K562 (cell line): Measurements from ENCODE around the gene KCNF1. TPM values are rescaled to one million over a fixed set of nuclear protein-coding genes. Genes with fewer than 3 reads are reported as not detected.
A peak's percentile ranks its signal among the peaks of the same experiment; 100 is the strongest.

ENCODE experiments used
- ATAC-seq: fragments of 200-7000 bp; cut with Tn5 transposase; 3 replicates; pipeline ENCODE4 v1.9.1; 2020; ENCODE audit warnings: moderate library complexity
- BruUV-seq: library from RNA; stranded (reverse); fragments of 400-500 nt; replicated peaks from 2 replicates; lab custom pipeline; 2021; lab: Mats Ljungman, UMichigan
- CTCF ChIA-PET: fragments of 300-600 bp; formaldehyde crosslinking; extraction: SDS; loops from one replicate; lab custom pipeline; 2021; ENCODE audit warnings: low intra/inter-chr PET ratio; lab: Yijun Ruan, JAX
- POLR2A ChIA-PET: fragments of 300-600, 350-650 bp; sonication (Branson Sonifier 250); formaldehyde crosslinking; extraction: SDS; loops from one replicate; lab custom pipeline; 2021; ENCODE audit warnings: antibody characterized with exemption, inconsistent platforms; lab: Yijun Ruan, JAX
- DNase-seq, 4 experiments: peaks; one replicate each; pipeline versions ENCODE4 v3.0.0 to v3.0.0-alpha.2; 2011 to 2018; ENCODE audit warnings: low spot score in 3 of 4, mixed read lengths in 3 of 4; ENCODE audit errors: extremely low read depth in 1 of 4
- FAIRE-seq: peaks from 2 replicates; lab custom pipeline; 2011; peaks lifted over from hg19 to GRCh38; lab: Jason Lieb, UNC
- H2AFZ ChIP-seq: 2 replicates; pipeline ENCODE4 v1.6.0; 2011; ENCODE audit warnings: low read depth, low read length, control low read depth, inconsistent platforms
- H3K27ac ChIP-seq: fragments of 200-600 bp; 3 replicates; pipeline ENCODE4 v1.8.0; 2011; ENCODE audit warnings: low read depth, mild to moderate bottlenecking, control low read depth, inconsistent platforms, low read length, moderate library complexity, mixed read lengths; ENCODE audit errors: extremely low read depth
- H3K27me3 ChIP-seq, 2 experiments: fragments of 300-600 bp in 1 of 2; 2 replicates in 1 of 2; 3 replicates in 1 of 2; pipeline versions ENCODE4 v1.6.0 to v1.8.0; 2011; ENCODE audit warnings: inconsistent platforms in 2 of 2, low read length in 2 of 2, mild to moderate bottlenecking in 1 of 2, mixed read lengths in 1 of 2, moderate library complexity in 1 of 2; ENCODE audit not compliant: control insufficient read depth in 2 of 2, insufficient read depth in 2 of 2
- H3K36me3 ChIP-seq: fragments of 300-600 bp; 3 replicates; pipeline ENCODE4 v1.8.0; 2011; ENCODE audit warnings: mild to moderate bottlenecking, low read length, inconsistent platforms; ENCODE audit not compliant: control insufficient read depth, insufficient read depth
- H3K4me1 ChIP-seq, 2 experiments: fragments of 200-600 bp in 1 of 2; replicated peaks in 1 of 2; 2 replicates in 1 of 2; 3 replicates in 1 of 2; pipeline versions ENCODE4 v1.5.1 to v1.8.0; 2011; ENCODE audit warnings: inconsistent platforms in 2 of 2, low read length in 2 of 2, mild to moderate bottlenecking in 1 of 2, mixed read lengths in 1 of 2, moderate library complexity in 1 of 2; ENCODE audit not compliant: control insufficient read depth in 2 of 2, insufficient read depth in 2 of 2
- H3K4me2 ChIP-seq: 2 replicates; pipeline ENCODE4 v1.6.1; 2011; ENCODE audit warnings: low read length, control low read depth, inconsistent platforms, mixed read lengths; ENCODE audit not compliant: insufficient read depth
- H3K4me3 ChIP-seq: fragments of 200-600 bp; sonication (generic), shearing (Covaris generic); 2 replicates; pipeline ENCODE4 v1.5.1; 2016; ENCODE audit warnings: control low read depth, inconsistent platforms
- H3K79me2 ChIP-seq: fragments of 200-600 bp; 3 replicates; pipeline ENCODE4 v1.8.0; 2011; ENCODE audit warnings: low read length, inconsistent platforms; ENCODE audit not compliant: control insufficient read depth, insufficient read depth
- H3K9ac ChIP-seq, 2 experiments: 2 replicates each; pipeline versions ENCODE4 v1.6.0 to v1.6.1; 2011; ENCODE audit warnings: low read depth in 2 of 2, low read length in 2 of 2, control low read depth in 1 of 2, inconsistent platforms in 1 of 2, mild to moderate bottlenecking in 1 of 2, mixed read lengths in 1 of 2; ENCODE audit not compliant: insufficient read depth in 1 of 2
- H3K9me1 ChIP-seq: one replicate; pipeline ENCODE4 v1.6.0; 2011; ENCODE audit warnings: inconsistent platforms, mild to moderate bottlenecking, low read length, moderate library complexity; ENCODE audit not compliant: control insufficient read depth, insufficient read depth
- H3K9me3 ChIP-seq: replicated peaks from 2 replicates; pipeline ENCODE4 v1.5.1; 2011; ENCODE audit warnings: low read depth, low read length, inconsistent platforms; ENCODE audit not compliant: control insufficient read depth, insufficient read depth
- H4K20me1 ChIP-seq: replicated peaks from 2 replicates; pipeline ENCODE4 v1.6.1; 2011; ENCODE audit warnings: low read length, inconsistent platforms, mixed read lengths; ENCODE audit not compliant: control insufficient read depth, insufficient read depth
- E2F5 ChIP-seq: sonication (generic); formaldehyde crosslinking; IDR thresholded peaks from 2 replicates; pipeline ENCODE4 v1.8.0; 2022; ENCODE audit warnings: mild to moderate bottlenecking, missing genetic modification reagents
- FOXA3 ChIP-seq, 2 experiments: fragments of 450-650 bp in 1 of 2; sonication (generic) in 1 of 2; formaldehyde crosslinking; IDR thresholded peaks in 1 of 2; conservative IDR thresholded peaks in 1 of 2; 2 replicates each; pipeline versions ENCODE4 v1.4.0 to v1.8.0; 2020 to 2022; ENCODE audit warnings: mild to moderate bottlenecking in 2 of 2, missing genetic modification reagents in 1 of 2
- HDAC8 ChIP-seq: fragments of 450-650 bp; IDR thresholded peaks from 2 replicates; pipeline ENCODE4 v1.6.1; 2016; ENCODE audit warnings: mild to moderate bottlenecking, missing genetic modification characterization, moderate library complexity, missing compliant biosample characterization
- NCOR1 ChIP-seq: fragments of 450-650 bp; IDR thresholded peaks from 2 replicates; pipeline ENCODE4 v1.6.1; 2016; ENCODE audit warnings: mild to moderate bottlenecking, moderate library complexity
- SMAD2 ChIP-seq: fragments of 150-350 bp; IDR thresholded peaks from 2 replicates; pipeline ENCODE4 v1.6.1; 2014; ENCODE audit warnings: low read depth, mild to moderate bottlenecking, low read length
- SMARCA5 ChIP-seq: fragments of 450-650 bp; IDR thresholded peaks from 2 replicates; pipeline ENCODE4 v1.6.1; 2016
- TAF9B ChIP-seq: fragments of 450-650 bp; IDR thresholded peaks from 2 replicates; pipeline ENCODE4 v1.6.1; 2018; ENCODE audit warnings: mild to moderate bottlenecking; ENCODE audit not compliant: partially characterized antibody
- ZBTB8A ChIP-seq: fragments of 450-650 bp; IDR thresholded peaks from 2 replicates; pipeline ENCODE4 v1.6.1; 2018; ENCODE audit warnings: mild to moderate bottlenecking, moderate library complexity; ENCODE audit not compliant: partially characterized antibody
- ZNF277 ChIP-seq: fragments of 250-450 bp; sonication (Bioruptor Pico); IDR thresholded peaks from 2 replicates; pipeline ENCODE4 v1.8.0; 2022; ENCODE audit warnings: inconsistent platforms, mild to moderate bottlenecking, moderate library complexity, borderline replicate concordance
- ZNF609 ChIP-seq: sonication (generic); formaldehyde crosslinking; IDR thresholded peaks from 2 replicates; pipeline ENCODE4 v1.8.1; 2023; ENCODE audit warnings: missing genetic modification reagents, mild to moderate bottlenecking, borderline replicate concordance
- ZNF740 ChIP-seq, 3 experiments: fragments of 200-800 bp in 1 of 3; sonication (Bioruptor generic) in 1 of 3; sonication (generic) in 1 of 3; formaldehyde crosslinking in 1 of 3; IDR thresholded peaks; 2 replicates each; pipeline versions ENCODE4 v1.6.1 to v1.8.0; 2016 to 2022; ENCODE audit warnings: mild to moderate bottlenecking in 2 of 3, missing compliant biosample characterization in 2 of 3, missing genetic modification characterization in 2 of 3, missing genetic modification reagents in 1 of 3
- WGBS: fragments of 100-300 bp; shearing (Covaris generic); methylation state at CpG from one replicate; pipeline ENCODE4 v1.1.6; 2016; ENCODE audit warnings: low coverage, mixed read lengths; ENCODE audit not compliant: insufficient coverage; ENCODE audit errors: missing lambda C conversion rate; 5-methylcytosine and 5-hydroxymethylcytosine counted together
- in situ Hi-C: fragments of 300-500 bp; cut with MboI; formaldehyde crosslinking; loops from 4 replicates; pipeline ENCODE4 v1.15.0; 2018; ENCODE audit warnings: inconsistent platforms, mixed read lengths
- intact Hi-C: fragments of 100-400 bp; cut with micrococcal nuclease; formaldehyde crosslinking; loops from 2 replicates; pipeline ENCODE4 v1.14.2; 2022
- polyA plus RNA-seq, 8 experiments: library from polyadenylated mRNA; depleted of rRNA in 4 of 8; stranded (reverse) in 5 of 8; unstranded in 3 of 8; fragments of >200 nt; fragmentation: Nextera tagmentation in 2 of 8; fragmentation: Illumina TruSeq in 1 of 8; extraction: Ambion mirVana in 2 of 8; extraction: Trizol in 1 of 8; gene quantifications; 2 replicates each; pipeline versions ENCODE4 v1.2.1 to v1.2.3, GENCODE V29; 2011 to 2014; ENCODE audit warnings: inconsistent platforms in 1 of 8, missing spikeins in 1 of 8
- total RNA-seq, 7 experiments: library from RNA; depleted of rRNA in 6 of 7; stranded (reverse); fragments of >200 nt in 6 of 7; fragmentation: Illumina TruSeq in 2 of 7; extraction: Trizol in 2 of 7; gene quantifications; 2 replicates each; pipeline versions ENCODE4 v1.2.1 to v1.2.3, GENCODE V29; 2011 to 2021; ENCODE audit warnings: low replicate concordance in 1 of 7

The KCNF1 gene
- total and polyA plus RNA-seq, 9 of the 15 experiments (the other 6 are each of a cell fraction or from before 2014, with no cell fraction given): not detected

DNA sequence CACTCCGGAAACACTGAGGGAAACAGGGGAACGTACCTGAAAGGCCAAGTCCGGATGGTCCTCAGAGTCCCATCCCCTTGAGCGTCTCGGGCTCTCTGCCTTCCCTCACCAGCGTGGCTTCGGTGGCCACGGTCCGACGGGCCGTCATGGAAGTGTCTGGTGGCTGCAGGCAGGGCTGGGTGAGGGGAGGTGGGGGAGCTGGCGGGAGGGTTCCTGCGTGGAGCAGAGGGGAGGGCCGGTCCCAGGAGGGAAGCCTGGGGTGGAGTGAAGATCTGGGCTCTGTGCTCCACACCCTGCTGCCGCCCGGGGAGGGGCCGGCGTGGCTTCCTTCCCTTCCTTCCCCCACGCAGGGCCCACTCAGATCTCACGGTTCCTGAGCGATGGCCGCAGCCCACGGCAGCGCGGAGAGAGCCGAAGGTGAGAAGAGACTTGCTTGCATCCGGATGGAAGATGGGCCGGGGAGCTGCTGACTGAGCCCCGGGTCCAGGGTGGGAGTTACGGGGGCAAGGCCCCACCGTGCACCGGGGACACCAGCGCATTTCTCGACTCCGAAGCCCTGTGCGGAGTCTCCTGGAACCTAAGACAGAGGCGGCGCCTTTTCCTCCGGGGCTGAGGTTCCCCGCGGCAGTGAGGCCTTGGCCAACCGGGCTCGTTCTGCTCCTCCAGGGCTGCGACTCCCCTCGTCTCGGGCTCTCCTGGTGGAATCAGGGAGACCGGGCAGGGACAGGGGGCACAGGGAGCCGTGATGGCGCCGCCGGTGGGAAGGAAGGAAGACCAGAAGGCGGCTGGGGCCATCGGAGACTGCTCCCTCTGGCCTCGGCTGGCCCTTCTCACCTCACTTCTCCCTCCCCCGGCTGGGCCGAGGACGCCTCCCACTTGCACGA, 49.1 kb downstream of the KCNF1 start:
- H3K27me3 ChIP-seq: peaks cover 27 to 57% of the 10 kb centered on the region in 2 experiments
- CTCF ChIA-PET: no interaction called here
- TF ChIP-seq FOXA3 (CRISPR knock-in tag; conservative IDR thresholded peaks at IDR 0.05 in 1 of 2, IDR thresholded peaks at IDR 0.05 in 1 of 2) (no peak), ZNF740 (CRISPR knock-in tag; IDR thresholded peaks at IDR 0.05) (no peak), ZNF740 (tag; IDR thresholded peaks at IDR 0.05) (no peak), ZNF277 (CRISPR knock-in tag) (no peak), HDAC8 (no peak), NCOR1 (no peak), SMAD2 (no peak), ZBTB8A (no peak), TAF9B (no peak), E2F5 (CRISPR knock-in tag) (no peak), SMARCA5 (no peak), ZNF609 (CRISPR knock-in tag) (no peak)

More for the DNA sequence above, 49.1 kb downstream of the KCNF1 start:
- Histone ChIP-seq H3K27ac (no peak overlapping the region), H3K4me1 (peaks cover 0 to 9% of the 10 kb centered on the region in 2 experiments; a peak in 2 of 5 replicates), H2AFZ (no peak overlapping the region), H3K36me3 (no peaks in the 10 kb centered on the region), H3K9me1 (peaks cover 4% of the 10 kb centered on the region), H4K20me1 (no peaks in the 10 kb centered on the region), H3K4me2 (no peak overlapping the region), H3K9ac (no peak overlapping the region), H3K79me2 (no peaks in the 10 kb centered on the region), H3K4me3 (no peak overlapping the region), H3K9me3 (no peaks in the 10 kb centered on the region)
- POLR2A ChIA-PET: interaction anchor here (0.6 to 0.7 kb wide), 4 partner anchors 8 to 59 kb away, joined by 3 to 4 read pairs (median 3); no protein-coding TSS in a partner anchor
- under 1% methylated on average over 31 of the region's 58 CpGs for WGBS
- BruUV-seq: no TSS peak
- peak; percentile 64 for ATAC-seq
- FAIRE-seq: no peak
- peak in 1 of 4 experiments; percentile 12 for DNase-seq
- intact Hi-C loops: no loop called here
- in situ Hi-C loops: no loop called here
